ENCODE results near the gene PTPN3. TPM values are rescaled to one million over a fixed set of nuclear protein-coding genes. Genes with fewer than 3 reads are reported as not detected.

The PTPN3 gene
- total and polyA plus RNA-seq, 9 of the 15 experiments (the other 6 are each of a cell fraction or from before 2014, with no cell fraction given) = 0.02 TPM; not detected in 8

GRCh38 chr9:109504689-109505088 is 6.6 kb upstream of the PTPN3 start:
- Histone ChIP-seq H3K9me3 (replicated peaks; ENCODE audit: control insufficient read depth, insufficient read depth, low read depth, low read length) (no peaks in the 10 kb centered on the region), H3K9ac (ENCODE audit: insufficient read depth in 1 of 2, low read depth in 2 of 2, low read length in 2 of 2) (no peak overlapping the region), H3K27ac (ENCODE audit: extremely low read depth, low read depth, low read length) (no peak overlapping the region), H3K9me1 (ENCODE audit: control insufficient read depth, insufficient read depth, low read length) (no peaks in the 10 kb centered on the region), H3K4me2 (ENCODE audit: insufficient read depth, low read length) (no peak overlapping the region), H3K27me3 (ENCODE audit: control insufficient read depth in 2 of 2, insufficient read depth in 2 of 2, low read length in 2 of 2) (peaks cover 7 to 9% of the 10 kb centered on the region in 2 experiments; a peak in 4 of 5 replicates), H3K79me2 (ENCODE audit: control insufficient read depth, insufficient read depth, low read length) (no peaks in the 10 kb centered on the region), H2AFZ (ENCODE audit: low read depth, low read length) (no peak overlapping the region), H3K4me3 (no peak overlapping the region), H4K20me1 (replicated peaks; ENCODE audit: control insufficient read depth, insufficient read depth, low read length) (no peaks in the 10 kb centered on the region), H3K36me3 (ENCODE audit: control insufficient read depth, insufficient read depth, low read length) (no peaks in the 10 kb centered on the region), H3K4me1 (replicated peaks in 1 of 2; ENCODE audit: control insufficient read depth in 2 of 2, insufficient read depth in 2 of 2, low read length in 2 of 2) (peaks cover 0 to 2% of the 10 kb centered on the region in 2 experiments; a peak in 1 of 5 replicates)
- in situ Hi-C loops (cut with MboI) (no loop called here), intact Hi-C loops (cut with micrococcal nuclease) (no loop called here)
- ChIA-PET POLR2A (no interaction called here), CTCF (ENCODE audit: low intra/inter-chr PET ratio) (no interaction called here)
- WGBS (ENCODE audit: insufficient coverage, low coverage, missing lambda C conversion rate) = 0% methylated on average over 5 of the region's 5 CpGs
- TF ChIP-seq RFX7 (CRISPR knock-in tag; IDR thresholded peaks at IDR 0.05) = no peak
- no peak for TF ChIP-seq PRDM10 (IDR thresholded peaks at IDR 0.05; ENCODE audit: partially characterized antibody)
- no peak for TF ChIP-seq CBX5 (IDR thresholded peaks at IDR 0.05; ENCODE audit: borderline replicate concordance, low read depth)
- no peak for TF ChIP-seq LCOR (CRISPR knock-in tag; IDR thresholded peaks at IDR 0.05)
- no peak for TF ChIP-seq KLF16 (IDR thresholded peaks at IDR 0.05)
- no peak for TF ChIP-seq HNRNPUL1 (IDR thresholded peaks at IDR 0.05; ENCODE audit: low read length)
- no peak for TF ChIP-seq MIER1 (IDR thresholded peaks at IDR 0.05; ENCODE audit: low read depth)
- no peak for TF ChIP-seq ZNF12 (CRISPR knock-in tag; IDR thresholded peaks at IDR 0.05)
- TF ChIP-seq TCF15 (CRISPR knock-in tag; IDR thresholded peaks at IDR 0.05) = no peak
- no peak for TF ChIP-seq MCM3 (IDR thresholded peaks at IDR 0.05)
- no peak for TF ChIP-seq HDAC8 (tag; IDR thresholded peaks at IDR 0.05)
- DNase-seq (ENCODE audit: extremely low read depth in 1 of 4, low spot score in 3 of 4) = no peak
- no TSS peak for BruUV-seq (replicated peaks)
- no peak for ATAC-seq
- FAIRE-seq = no peak
